Vagina (tissue), 2 donors: ENCODE measurements around the gene CD44. TPM values are rescaled to one million over a fixed set of nuclear protein-coding genes. Genes with fewer than 3 reads are reported as not detected.

Experiments
- DNase-seq, 2 donors: peaks; one replicate each; pipeline ENCODE4 v3.0.0-alpha.2; 2017; ENCODE audit errors: extremely low spot score in 2 of 2
- H3K27ac ChIP-seq: fragments of 200-600 bp; sonication (generic); one replicate; pipeline ENCODE4 v1.5.1; 2019
- H3K27me3 ChIP-seq: fragments of 200-600 bp; sonication (generic); one replicate; pipeline ENCODE4 v1.5.1; 2019
- H3K36me3 ChIP-seq, 2 donors: fragments of 200-600 bp; sonication (generic); one replicate each; pipeline ENCODE4 v1.5.1; 2017 to 2019
- H3K4me1 ChIP-seq: fragments of 200-600 bp; sonication (generic); one replicate; pipeline ENCODE4 v1.5.1; 2019
- H3K4me3 ChIP-seq, 2 donors: fragments of 200-600 bp; sonication (generic); 1 replicate in 1 of 2; 2 replicates in 1 of 2; pipeline ENCODE4 v1.5.1; 2016 to 2019
- H3K9me3 ChIP-seq: fragments of 200-600 bp; sonication (generic); one replicate; pipeline ENCODE4 v1.5.1; 2019
- POLR2A ChIP-seq, 2 donors: fragments of 450-650 bp; IDR thresholded peaks; one replicate each; pipeline ENCODE4 v1.6.1; 2017; ENCODE audit warnings: antibody characterized with exemption in 2 of 2, mild to moderate bottlenecking in 2 of 2, moderate library complexity in 2 of 2
- POLR2AphosphoS5 ChIP-seq, 2 donors: sonication (generic); formaldehyde crosslinking; IDR thresholded peaks; one replicate each; pipeline ENCODE4 v1.9.0; 2017; ENCODE audit warnings: antibody characterized with exemption in 2 of 2, mild to moderate bottlenecking in 2 of 2, low read depth in 1 of 2; ENCODE audit not compliant: insufficient read depth in 1 of 2
- intact Hi-C: fragments of 100-400 bp; cut with DNase I; formaldehyde crosslinking; loops from one replicate; pipeline ENCODE4 v1.15.1; 2023
- total RNA-seq: library from RNA; depleted of rRNA; stranded (reverse); fragments of >200 nt; gene quantifications from one replicate; pipeline ENCODE4 v1.2.3, GENCODE V29; 2016
- TF ChIP-seq, protein P1 (sequence below), 3 experiments: fragments of 450-650 bp in 2 of 3; fragments of 200-600 bp in 1 of 3; sonication (generic) in 1 of 3; IDR thresholded peaks; one replicate each; pipeline ENCODE4 v1.5.1; 2017 to 2019; ENCODE audit warnings: antibody characterized with exemption in 3 of 3, mild to moderate bottlenecking in 2 of 3, moderate library complexity in 2 of 3

CD44 gene
- total RNA-seq, 1 donor from 2014 or later = 869 TPM

- Histone ChIP-seq H3K4me3 (no peak overlapping the region), H3K27ac (peak overlapping the region; percentile 87), H3K9me3 (no peaks in the 10 kb centered on the region), H3K27me3 (no peaks in the 10 kb centered on the region), H3K4me1 (peaks cover 100% of the 10 kb centered on the region), H3K36me3 (no peaks in the 10 kb centered on the region)
- no peak for DNase-seq
- intact Hi-C loops = no loop called here
- TF ChIP-seq, protein P1, sequence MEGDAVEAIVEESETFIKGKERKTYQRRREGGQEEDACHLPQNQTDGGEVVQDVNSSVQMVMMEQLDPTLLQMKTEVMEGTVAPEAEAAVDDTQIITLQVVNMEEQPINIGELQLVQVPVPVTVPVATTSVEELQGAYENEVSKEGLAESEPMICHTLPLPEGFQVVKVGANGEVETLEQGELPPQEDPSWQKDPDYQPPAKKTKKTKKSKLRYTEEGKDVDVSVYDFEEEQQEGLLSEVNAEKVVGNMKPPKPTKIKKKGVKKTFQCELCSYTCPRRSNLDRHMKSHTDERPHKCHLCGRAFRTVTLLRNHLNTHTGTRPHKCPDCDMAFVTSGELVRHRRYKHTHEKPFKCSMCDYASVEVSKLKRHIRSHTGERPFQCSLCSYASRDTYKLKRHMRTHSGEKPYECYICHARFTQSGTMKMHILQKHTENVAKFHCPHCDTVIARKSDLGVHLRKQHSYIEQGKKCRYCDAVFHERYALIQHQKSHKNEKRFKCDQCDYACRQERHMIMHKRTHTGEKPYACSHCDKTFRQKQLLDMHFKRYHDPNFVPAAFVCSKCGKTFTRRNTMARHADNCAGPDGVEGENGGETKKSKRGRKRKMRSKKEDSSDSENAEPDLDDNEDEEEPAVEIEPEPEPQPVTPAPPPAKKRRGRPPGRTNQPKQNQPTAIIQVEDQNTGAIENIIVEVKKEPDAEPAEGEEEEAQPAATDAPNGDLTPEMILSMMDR (IDR thresholded peaks at IDR 0.05) = no peak
- no peak for TF ChIP-seq POLR2AphosphoS5 (IDR thresholded peaks at IDR 0.05; ENCODE audit: insufficient read depth in 1 of 2, low read depth in 1 of 2)
- TF ChIP-seq POLR2A (IDR thresholded peaks at IDR 0.05) = no peak
Observed at GRCh38 chr11:35165423-35166368, 26.7 kb downstream of the CD44 start.

GRCh38 chr11:35166369-35167360 lies 27.7 kb downstream of the CD44 start:
- intact Hi-C loops = no loop called here
- Histone ChIP-seq H3K36me3 (no peaks in the 10 kb centered on the region), H3K27me3 (no peaks in the 10 kb centered on the region), H3K4me3 (peak overlapping the region; percentile 3 to 11), H3K27ac (peak overlapping the region; percentile 87), H3K4me1 (peaks cover 100% of the 10 kb centered on the region), H3K9me3 (no peaks in the 10 kb centered on the region)
- peak in 1 of 2 donors; percentile 37 for TF ChIP-seq POLR2AphosphoS5 (IDR thresholded peaks at IDR 0.05; ENCODE audit: insufficient read depth in 1 of 2, low read depth in 1 of 2)
- TF ChIP-seq, protein P1 (IDR thresholded peaks at IDR 0.05) = no peak
- DNase-seq = no peak

DNA sequence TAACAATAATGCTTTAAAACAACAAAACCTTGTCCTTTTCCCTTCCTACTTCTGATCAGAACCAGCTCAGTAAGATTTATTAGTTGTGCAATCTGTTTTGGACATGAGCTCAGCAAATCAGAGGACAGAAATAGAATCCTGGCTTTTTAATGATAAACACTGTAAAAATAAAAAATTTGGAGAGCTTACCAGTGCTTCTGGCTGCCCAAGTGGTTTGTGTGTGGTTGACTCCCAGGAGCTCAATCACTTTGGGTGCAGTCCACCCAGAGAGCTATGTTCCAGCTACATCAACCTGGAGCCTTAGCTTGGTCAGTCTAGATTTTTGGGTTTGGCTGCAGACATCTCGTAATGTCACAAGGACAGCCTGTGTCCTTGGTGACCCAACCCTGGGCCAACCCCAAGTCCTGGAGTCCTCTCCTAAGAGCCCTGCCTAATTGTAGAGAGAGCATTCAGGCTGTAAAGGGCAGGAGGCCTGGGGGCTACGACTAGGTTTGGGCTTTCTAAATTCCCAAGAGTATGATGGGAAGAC lies 28.5 kb downstream of the CD44 start:
- Histone ChIP-seq H3K4me1 (peaks cover 100% of the 10 kb centered on the region), H3K4me3 (no peak overlapping the region)
- intact Hi-C loops = no loop called here

GRCh38 chr11:35168671-35169070 lies 29.7 kb downstream of the CD44 start:
- Histone ChIP-seq H3K36me3 (no peaks in the 10 kb centered on the region), H3K4me3 (no peak overlapping the region), H3K9me3 (no peaks in the 10 kb centered on the region), H3K4me1 (peaks cover 100% of the 10 kb centered on the region), H3K27me3 (no peaks in the 10 kb centered on the region), H3K27ac (peak overlapping the region; percentile 87)
- TF ChIP-seq, protein P1 (IDR thresholded peaks at IDR 0.05) = no peak
- TF ChIP-seq POLR2AphosphoS5 (IDR thresholded peaks at IDR 0.05; ENCODE audit: insufficient read depth in 1 of 2, low read depth in 1 of 2) (no peak), POLR2A (IDR thresholded peaks at IDR 0.05) (no peak)
- DNase-seq = no peak
- intact Hi-C loops = no loop called here

More for the DNA sequence above, 28.5 kb downstream of the CD44 start:
- no peak for TF ChIP-seq POLR2A (IDR thresholded peaks at IDR 0.05)
- TF ChIP-seq, protein P1 (IDR thresholded peaks at IDR 0.05) = no peak
- TF ChIP-seq POLR2AphosphoS5 (IDR thresholded peaks at IDR 0.05; ENCODE audit: insufficient read depth in 1 of 2, low read depth in 1 of 2) = peak in 1 of 2 donors; percentile 64
- peak overlapping the region; percentile 87 for H3K27ac ChIP-seq
- no peak for DNase-seq
- no peaks in the 10 kb centered on the region for H3K36me3 ChIP-seq
- H3K27me3 ChIP-seq = no peaks in the 10 kb centered on the region
- H3K9me3 ChIP-seq = no peaks in the 10 kb centered on the region
